CD4-positive, alpha-beta T cell treated with Interferon gamma for 1 hour (primary cell): ENCODE data around the gene RAMACL.
"Not testable (repeated sequence)": the region's sequence is repeated elsewhere in the genome, so short reads cannot be mapped to it uniquely, and the experiment has no call there.

Experiments
- DNase-seq: peaks from one replicate; pipeline ENCODE4 v3.0.0-alpha.2; 2020

The RAMACL gene

DNA sequence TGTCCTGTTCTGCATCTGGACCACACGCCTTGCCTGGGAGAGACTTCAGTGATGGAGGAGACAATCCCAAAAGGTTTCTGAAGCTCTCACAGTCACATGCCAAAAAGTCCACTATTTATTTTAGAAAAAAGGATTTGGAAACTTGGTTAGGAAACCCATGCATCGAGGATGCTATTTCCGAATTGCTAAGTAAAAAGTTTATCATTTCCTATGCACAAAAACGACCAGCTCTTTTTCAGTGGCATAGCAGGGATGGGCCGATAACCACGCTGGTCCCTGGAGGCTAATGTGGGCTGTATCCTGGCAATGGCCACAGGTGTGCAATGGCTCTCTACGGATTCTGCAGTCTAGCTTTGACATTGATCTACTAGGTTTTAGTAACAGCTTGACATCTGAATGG, 33.9 kb downstream of the RAMACL start:
- no peak for DNase-seq

- no peak for DNase-seq
These were observed 34.6 kb downstream of the RAMACL start for GRCh38 chr6:166551754-166552495.

DNA sequence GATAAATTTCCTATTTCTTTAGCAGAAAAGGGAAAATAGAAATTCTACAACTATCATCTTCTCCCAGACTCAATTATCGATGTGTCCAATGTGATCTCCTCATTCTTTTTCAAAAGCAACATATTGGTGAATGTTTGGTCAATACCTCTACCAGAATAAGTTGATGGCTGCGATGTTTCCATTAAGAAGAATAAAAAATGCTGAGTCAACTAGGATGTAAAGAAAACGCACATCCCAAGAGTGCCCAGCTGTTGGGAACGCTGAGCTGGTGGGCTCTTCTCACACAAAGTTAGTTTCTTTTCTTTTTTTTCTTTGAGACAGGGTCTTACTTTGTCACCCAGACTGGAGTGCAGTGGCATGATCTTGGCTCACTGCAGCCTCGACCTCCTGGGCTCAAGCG, 39.8 kb downstream of the RAMACL start:
- no peak for DNase-seq

DNA sequence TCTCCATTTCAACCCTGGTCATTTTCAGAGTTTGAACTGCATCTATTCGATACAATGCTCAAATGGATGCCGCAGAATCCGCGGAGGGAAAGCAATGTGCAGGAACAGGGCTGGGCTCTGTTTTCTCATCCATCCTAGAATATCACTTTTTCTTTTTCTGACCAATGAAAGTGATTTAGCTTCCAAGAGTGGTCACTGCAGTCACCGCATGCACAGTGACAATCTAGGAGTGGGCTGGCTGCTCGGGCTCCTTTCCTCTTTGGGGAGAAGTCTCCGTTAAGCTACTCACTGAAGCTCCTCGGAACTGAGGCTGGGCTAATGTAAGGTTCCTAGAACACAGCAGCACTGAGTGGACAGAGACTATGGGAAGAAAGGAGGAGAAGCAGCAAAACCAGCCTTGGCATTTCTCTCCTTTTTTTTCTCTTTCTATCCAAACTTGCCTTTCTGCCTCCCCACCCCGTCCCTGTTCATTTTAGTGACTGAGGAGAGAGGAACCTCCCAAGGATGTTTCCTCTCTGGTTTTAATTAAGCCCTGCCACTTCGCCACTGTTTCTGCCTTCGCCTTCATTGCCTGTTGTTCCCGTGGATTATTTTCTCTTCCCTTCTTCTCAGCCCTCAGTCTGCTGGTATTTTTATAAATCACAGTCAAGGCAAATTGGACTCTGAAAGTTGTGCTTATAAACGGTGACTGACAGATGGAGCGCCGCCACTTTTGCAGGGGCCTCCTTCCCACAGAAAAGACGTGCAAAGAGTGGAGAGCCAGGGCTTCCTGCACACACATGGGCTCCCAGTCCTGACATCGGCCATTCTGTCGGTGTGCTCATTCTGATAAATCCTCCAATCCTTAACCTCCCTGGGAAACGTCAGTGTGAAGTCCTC, 41.1 kb downstream of the RAMACL start:
- DNase-seq, result no peak

GRCh38 chr6:166544296-166544605, 42.2 kb downstream of the RAMACL start:
- DNase-seq, result no peak

DNA sequence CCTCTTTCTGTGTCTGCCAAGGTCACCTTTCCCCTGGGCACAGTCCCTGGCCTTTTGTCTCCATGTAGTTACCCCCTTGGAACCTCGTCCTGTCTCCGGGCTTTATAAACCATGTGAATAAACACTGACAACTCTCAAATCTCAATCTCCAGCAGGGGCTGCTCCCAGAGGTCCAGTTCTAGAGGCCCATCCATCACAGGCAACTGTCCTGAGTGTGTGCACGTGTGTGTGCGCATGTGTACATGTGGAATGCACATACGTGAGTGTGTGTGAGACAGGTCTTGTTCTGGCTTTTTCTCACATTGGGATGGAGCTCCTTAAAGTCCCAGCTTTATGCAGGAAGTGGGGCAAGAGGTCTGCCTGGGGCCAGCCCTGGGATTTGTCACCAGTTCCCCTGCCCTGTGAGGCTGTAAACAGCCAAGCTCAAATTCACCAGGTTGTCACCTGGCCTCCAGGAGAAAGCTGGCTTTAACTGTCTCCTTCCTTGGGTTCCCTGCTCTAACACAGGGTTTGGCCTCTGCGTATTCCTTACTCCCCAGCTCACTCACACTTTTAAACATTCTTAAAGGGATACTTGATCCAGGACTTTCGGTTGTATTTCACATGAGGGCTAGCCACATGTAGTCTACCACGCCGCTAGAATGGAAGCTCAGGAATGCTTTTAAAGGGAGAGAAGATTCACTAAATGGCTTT, 42.7 kb downstream of the RAMACL start:
- DNase-seq, result no peak

DNA sequence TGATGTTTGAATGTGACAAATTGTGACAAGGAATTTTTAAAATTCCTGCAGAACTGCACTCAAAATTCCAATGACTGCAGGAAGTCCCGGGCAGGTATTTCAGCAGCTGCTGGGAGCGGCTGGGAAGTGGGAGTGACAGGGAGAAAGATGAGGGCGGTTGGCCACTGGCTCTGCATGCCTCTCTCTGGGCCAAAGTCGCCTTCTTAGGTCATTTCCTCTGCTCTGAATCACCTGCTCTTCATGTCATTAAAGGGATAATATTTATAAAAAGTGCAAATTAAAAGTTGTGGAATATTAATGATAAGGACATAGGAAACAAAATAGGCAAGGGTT, 43.9 kb downstream of the RAMACL start:
- DNase-seq, result no peak

DNA sequence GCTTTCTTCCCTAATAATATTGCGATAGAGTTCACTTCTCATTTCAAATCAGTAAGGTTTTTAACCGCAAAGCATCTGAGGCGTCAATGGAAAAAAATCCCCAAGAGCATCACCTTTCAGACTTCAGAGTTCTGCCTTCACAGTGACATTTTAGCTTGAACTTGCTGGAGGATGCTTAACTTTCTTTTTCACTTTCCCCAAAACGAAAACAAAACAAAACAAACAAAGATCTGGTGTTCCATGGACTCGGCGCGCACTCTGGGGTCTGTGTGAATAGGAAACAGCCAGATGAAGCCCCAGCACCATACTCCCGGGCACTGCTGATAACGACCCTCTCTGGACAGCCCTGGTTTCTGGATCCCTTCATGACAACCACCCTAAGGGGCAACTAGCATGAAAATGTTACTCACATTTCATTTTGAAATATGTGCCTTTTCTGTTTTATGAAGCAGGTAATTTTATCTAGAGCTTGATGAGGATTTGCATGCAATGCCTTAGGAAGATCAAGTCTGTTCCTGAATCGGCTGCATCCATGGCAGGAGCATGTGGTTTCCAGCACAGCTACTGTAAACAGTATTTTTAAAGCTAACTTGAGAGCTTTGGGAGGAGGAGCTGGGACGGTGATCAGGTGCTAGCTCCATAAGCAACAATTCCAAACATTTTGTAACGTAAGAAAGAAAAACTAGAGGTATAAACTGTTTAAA, 44.5 kb downstream of the RAMACL start:
- DNase-seq, result no peak

GRCh38 chr6:166541366-166541765, 45.1 kb downstream of the RAMACL start:
- no peak for DNase-seq

- DNase-seq, result peak; percentile 58
These were observed 45.7 kb downstream of the RAMACL start for GRCh38 chr6:166540631-166541331.

GRCh38 chr6:166539543-166539942, 46.9 kb downstream of the RAMACL start:
- no peak for DNase-seq

DNA sequence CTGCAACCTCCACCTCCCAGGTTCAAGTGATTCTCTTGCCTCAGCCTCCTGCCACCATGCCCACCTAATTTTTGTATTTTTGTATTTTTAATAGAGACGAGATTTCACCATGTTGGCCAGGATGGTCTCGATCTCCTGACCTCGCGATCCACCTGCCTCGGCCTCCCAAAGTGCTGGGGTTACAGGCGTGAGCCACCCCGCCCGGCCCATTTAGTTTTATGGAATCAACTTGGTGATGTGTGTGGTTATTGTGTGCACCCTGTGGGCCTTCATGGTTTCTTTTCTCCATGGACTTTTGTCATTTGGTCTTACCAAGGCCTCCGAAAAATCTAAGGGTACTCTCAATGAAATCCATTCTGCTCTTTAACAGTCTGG, 47.5 kb downstream of the RAMACL start:
- not testable (repeated sequence) for DNase-seq

- no peak for DNase-seq
These were observed 48.0 kb downstream of the RAMACL start for GRCh38 chr6:166538297-166539010.

GRCh38 chr6:166534658-166535406, 51.6 kb downstream of the RAMACL start:
- DNase-seq, result no peak

- no peak for DNase-seq
These were observed 53.2 kb downstream of the RAMACL start for GRCh38 chr6:166533205-166533824.
